Peyer's patch (tissue), 4 donors: ENCODE measurements around the gene COQ4.

Source experiments
- CTCF ChIP-seq, 6 experiments: fragments of 450-650 bp in 4 of 6; fragments of 200-600 bp in 2 of 6; sonication (generic) in 1 of 6; IDR thresholded peaks; one replicate each; pipeline ENCODE4 v1.5.1; 2017 to 2019; ENCODE audit warnings: antibody characterized with exemption in 6 of 6, mild to moderate bottlenecking in 3 of 6, moderate library complexity in 1 of 6
- POLR2A ChIP-seq, 2 donors: fragments of 450-650 bp; IDR thresholded peaks; one replicate each; pipeline ENCODE4 v1.5.1; 2017; ENCODE audit warnings: antibody characterized with exemption in 2 of 2, mild to moderate bottlenecking in 2 of 2, moderate library complexity in 2 of 2

- no peak for TF ChIP-seq POLR2A (IDR thresholded peaks at IDR 0.05)
- no peak for TF ChIP-seq CTCF (IDR thresholded peaks at IDR 0.05)
These were observed 42.9 kb downstream of the COQ4 start for GRCh38 chr9:128365525-128365924.
